Measurements from ENCODE around the gene SPON1.
"Not testable (repeated sequence)": the region's sequence is repeated elsewhere in the genome, so short reads cannot be mapped to it uniquely, and the experiment has no call there.

Gene SPON1

GRCh38 chr11:14234446-14234845, 271.9 kb downstream of the SPON1 start:
- peaks cover 18% of the 10 kb centered on the region for H3K27me3 ChIP-seq (ENCODE audit: insufficient read depth, low read length)
- no peak overlapping the region for H3K4me3 ChIP-seq (ENCODE audit: low read length)
- no peaks in the 10 kb centered on the region for H3K4me1 ChIP-seq (ENCODE audit: insufficient read depth, low read length)
- H3K9me3 ChIP-seq (ENCODE audit: low read length), result no peaks in the 10 kb centered on the region
- no peak overlapping the region for H2AFZ ChIP-seq (ENCODE audit: low read depth, low read length)
- H3K36me3 ChIP-seq (ENCODE audit: insufficient read depth, low read length), result no peaks in the 10 kb centered on the region

- H3K4me1 ChIP-seq (ENCODE audit: insufficient read depth, low read length), result no peaks in the 10 kb centered on the region
- H3K36me3 ChIP-seq (ENCODE audit: insufficient read depth, low read length), result no peaks in the 10 kb centered on the region
- H3K9me3 ChIP-seq (ENCODE audit: low read length), result no peaks in the 10 kb centered on the region
- no peak overlapping the region for H3K4me3 ChIP-seq (ENCODE audit: low read length)
- peaks cover 9% of the 10 kb centered on the region for H3K27me3 ChIP-seq (ENCODE audit: insufficient read depth, low read length)
- H2AFZ ChIP-seq (ENCODE audit: low read depth, low read length), result no peak overlapping the region
Measured at GRCh38 chr11:14235701-14236100, 273.2 kb downstream of the SPON1 start.

GRCh38 chr11:14237444-14237961, 275.0 kb downstream of the SPON1 start:
- Histone ChIP-seq H3K4me1 (ENCODE audit: insufficient read depth, low read length) (peaks cover 6% of the 10 kb centered on the region), H3K9me3 (ENCODE audit: low read length) (no peaks in the 10 kb centered on the region), H3K4me3 (ENCODE audit: low read length) (no peak overlapping the region), H3K36me3 (ENCODE audit: insufficient read depth, low read length) (no peaks in the 10 kb centered on the region), H2AFZ (ENCODE audit: low read depth, low read length) (no peak overlapping the region), H3K27me3 (ENCODE audit: insufficient read depth, low read length) (peaks cover 9% of the 10 kb centered on the region)

- no peak overlapping the region for H2AFZ ChIP-seq (ENCODE audit: low read depth, low read length)
- H3K36me3 ChIP-seq (ENCODE audit: insufficient read depth, low read length), result no peaks in the 10 kb centered on the region
- peaks cover 6% of the 10 kb centered on the region for H3K4me1 ChIP-seq (ENCODE audit: insufficient read depth, low read length)
- peaks cover 9% of the 10 kb centered on the region for H3K27me3 ChIP-seq (ENCODE audit: insufficient read depth, low read length)
- H3K9me3 ChIP-seq (ENCODE audit: low read length), result no peaks in the 10 kb centered on the region
- no peak overlapping the region for H3K4me3 ChIP-seq (ENCODE audit: low read length)
Measured at GRCh38 chr11:14240221-14240620, 277.7 kb downstream of the SPON1 start.

DNA sequence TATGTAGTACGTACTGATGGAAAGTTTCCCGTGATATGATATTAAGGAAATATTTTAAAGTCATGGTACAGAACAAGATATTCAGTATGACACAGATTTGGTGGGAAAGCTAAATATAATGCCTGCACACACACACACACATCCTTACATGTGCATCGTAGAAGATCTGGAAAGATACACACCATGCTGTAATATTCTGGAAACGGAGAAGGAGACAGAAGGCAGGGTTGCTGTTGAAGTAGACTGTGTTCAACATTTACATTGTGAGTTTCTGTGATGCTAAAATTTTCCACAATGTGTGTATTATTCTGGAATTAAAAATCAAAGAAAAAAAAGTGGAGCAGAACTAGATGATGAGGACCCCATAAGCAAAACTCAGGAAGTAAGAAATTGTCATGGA, 278.4 kb downstream of the SPON1 start:
- H2AFZ ChIP-seq (ENCODE audit: low read depth, low read length), result no peak overlapping the region
- H3K9me3 ChIP-seq (ENCODE audit: low read length), result no peaks in the 10 kb centered on the region
- no peak overlapping the region for H3K4me3 ChIP-seq (ENCODE audit: low read length)
- peaks cover 6% of the 10 kb centered on the region for H3K4me1 ChIP-seq (ENCODE audit: insufficient read depth, low read length)
- no peaks in the 10 kb centered on the region for H3K36me3 ChIP-seq (ENCODE audit: insufficient read depth, low read length)
- H3K27me3 ChIP-seq (ENCODE audit: insufficient read depth, low read length), result peaks cover 9% of the 10 kb centered on the region

GRCh38 chr11:14242187-14242586, 279.7 kb downstream of the SPON1 start:
- Histone ChIP-seq H3K4me3 (ENCODE audit: low read length) (no peak overlapping the region), H3K4me1 (ENCODE audit: insufficient read depth, low read length) (peaks cover 6% of the 10 kb centered on the region), H3K9me3 (ENCODE audit: low read length) (no peaks in the 10 kb centered on the region), H3K36me3 (ENCODE audit: insufficient read depth, low read length) (no peaks in the 10 kb centered on the region), H2AFZ (ENCODE audit: low read depth, low read length) (no peak overlapping the region), H3K27me3 (ENCODE audit: insufficient read depth, low read length) (peaks cover 7% of the 10 kb centered on the region)

GRCh38 chr11:14242733-14243132, 280.2 kb downstream of the SPON1 start:
- peaks cover 7% of the 10 kb centered on the region for H3K27me3 ChIP-seq (ENCODE audit: insufficient read depth, low read length)
- H3K36me3 ChIP-seq (ENCODE audit: insufficient read depth, low read length), result no peaks in the 10 kb centered on the region
- H3K4me3 ChIP-seq (ENCODE audit: low read length), result no peak overlapping the region
- peaks cover 7% of the 10 kb centered on the region for H3K4me1 ChIP-seq (ENCODE audit: insufficient read depth, low read length)
- H2AFZ ChIP-seq (ENCODE audit: low read depth, low read length), result no peak overlapping the region
- no peaks in the 10 kb centered on the region for H3K9me3 ChIP-seq (ENCODE audit: low read length)

- no peaks in the 10 kb centered on the region for H3K36me3 ChIP-seq (ENCODE audit: insufficient read depth, low read length)
- peaks cover 22% of the 10 kb centered on the region for H3K4me1 ChIP-seq (ENCODE audit: insufficient read depth, low read length)
- no peak overlapping the region for H3K4me3 ChIP-seq (ENCODE audit: low read length)
- no peaks in the 10 kb centered on the region for H3K27me3 ChIP-seq (ENCODE audit: insufficient read depth, low read length)
- no peaks in the 10 kb centered on the region for H3K9me3 ChIP-seq (ENCODE audit: low read length)
- H2AFZ ChIP-seq (ENCODE audit: low read depth, low read length), result no peak overlapping the region
Measured at GRCh38 chr11:14244926-14245325, 282.4 kb downstream of the SPON1 start.

DNA sequence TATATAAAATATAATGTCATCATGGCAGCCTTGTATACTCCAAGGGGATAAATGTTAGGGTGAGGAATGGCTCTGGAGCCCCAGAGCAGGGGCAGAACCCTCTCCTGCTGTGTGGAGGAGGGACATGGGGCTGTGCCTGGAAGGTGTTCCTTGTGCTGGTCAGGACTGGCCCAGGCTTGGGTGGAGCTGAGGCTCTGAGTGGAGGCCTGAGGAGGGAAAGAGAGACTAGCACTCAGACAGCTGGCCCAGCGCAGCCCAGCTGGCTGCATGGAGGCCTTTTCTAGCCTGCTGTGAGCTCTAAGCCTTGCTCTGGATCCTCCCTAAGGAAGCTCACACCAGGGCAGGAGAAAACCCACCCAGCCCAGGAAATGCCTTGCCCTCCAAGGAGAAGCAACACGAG, 282.9 kb downstream of the SPON1 start:
- Histone ChIP-seq H3K36me3 (ENCODE audit: insufficient read depth, low read length) (no peaks in the 10 kb centered on the region), H2AFZ (ENCODE audit: low read depth, low read length) (no peak overlapping the region), H3K27me3 (ENCODE audit: insufficient read depth, low read length) (no peaks in the 10 kb centered on the region), H3K4me3 (ENCODE audit: low read length) (no peak overlapping the region), H3K9me3 (ENCODE audit: low read length) (no peaks in the 10 kb centered on the region), H3K4me1 (ENCODE audit: insufficient read depth, low read length) (peaks cover 22% of the 10 kb centered on the region)

DNA sequence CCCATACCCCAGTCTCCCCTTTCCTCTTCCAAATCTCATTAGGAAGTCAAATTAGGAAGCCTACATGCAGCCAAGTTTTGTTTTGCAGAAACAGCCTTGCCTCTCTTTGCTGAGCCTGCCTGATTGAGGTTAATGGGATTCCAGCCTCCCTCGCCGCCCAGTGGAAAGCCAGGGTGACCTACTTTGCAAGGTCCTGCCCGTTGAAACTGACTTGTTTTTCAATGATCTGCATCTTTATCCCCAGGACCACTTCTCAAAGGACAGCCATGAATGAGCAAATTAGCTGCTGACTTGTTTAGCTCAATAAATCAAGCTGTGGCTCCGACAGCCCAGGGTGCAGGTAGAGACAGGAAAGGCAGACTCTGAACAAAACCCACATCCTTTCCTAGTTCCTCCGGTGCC, 286.1 kb downstream of the SPON1 start:
- no peak overlapping the region for H3K4me3 ChIP-seq (ENCODE audit: low read length)

DNA sequence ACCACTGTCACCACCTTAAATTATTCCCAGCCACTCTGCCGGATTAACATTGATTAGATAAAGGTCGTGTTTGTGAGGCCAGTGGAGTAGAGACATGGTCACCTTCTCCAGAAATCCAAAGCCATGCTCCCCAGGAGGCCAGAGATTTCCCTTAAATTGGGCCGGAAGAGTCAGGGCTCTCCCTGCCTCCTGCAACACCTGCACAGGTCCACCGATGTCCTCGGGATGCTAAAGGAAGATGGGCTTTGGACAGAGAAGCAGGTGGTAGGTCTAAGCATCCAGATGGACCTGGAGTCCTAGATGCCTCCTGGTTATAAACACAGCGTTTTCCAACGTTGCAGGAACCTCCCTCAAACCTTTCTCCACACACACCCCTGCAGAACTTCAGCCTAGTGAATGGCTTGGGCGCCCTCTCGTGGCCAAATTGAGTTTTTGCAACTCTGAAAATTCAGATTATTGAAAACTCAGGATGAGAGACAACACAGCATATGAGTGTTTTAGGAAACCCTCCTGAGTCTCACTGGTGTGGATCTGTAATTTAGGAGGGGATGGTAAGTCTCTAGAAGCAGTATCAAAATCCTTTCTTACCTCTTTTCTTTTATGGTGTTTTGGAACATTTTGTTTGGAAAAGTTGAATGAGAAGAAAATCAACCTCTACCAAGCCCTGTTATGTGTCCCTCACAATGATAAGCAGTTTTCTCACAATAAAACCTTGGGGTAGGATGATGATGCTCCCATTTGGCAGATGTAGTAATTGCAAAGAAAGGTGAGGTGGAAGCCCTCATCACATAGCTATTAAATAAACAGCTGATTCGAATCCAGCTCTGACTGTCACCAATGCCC, 286.8 kb downstream of the SPON1 start:
- Histone ChIP-seq H3K9me3 (ENCODE audit: low read length) (no peaks in the 10 kb centered on the region), H2AFZ (ENCODE audit: low read depth, low read length) (no peak overlapping the region), H3K27me3 (ENCODE audit: insufficient read depth, low read length) (peaks cover 10% of the 10 kb centered on the region), H3K4me3 (ENCODE audit: low read length) (no peak overlapping the region), H3K36me3 (ENCODE audit: insufficient read depth, low read length) (no peaks in the 10 kb centered on the region), H3K4me1 (ENCODE audit: insufficient read depth, low read length) (peaks cover 16% of the 10 kb centered on the region)

More for the DNA sequence above, 286.1 kb downstream of the SPON1 start:
- no peaks in the 10 kb centered on the region for H3K9me3 ChIP-seq (ENCODE audit: low read length)
- peaks cover 10% of the 10 kb centered on the region for H3K27me3 ChIP-seq (ENCODE audit: insufficient read depth, low read length)
- no peaks in the 10 kb centered on the region for H3K36me3 ChIP-seq (ENCODE audit: insufficient read depth, low read length)
- H2AFZ ChIP-seq (ENCODE audit: low read depth, low read length), result no peak overlapping the region
- peaks cover 16% of the 10 kb centered on the region for H3K4me1 ChIP-seq (ENCODE audit: insufficient read depth, low read length)

- peaks cover 10% of the 10 kb centered on the region for H3K27me3 ChIP-seq (ENCODE audit: insufficient read depth, low read length)
- peaks cover 16% of the 10 kb centered on the region for H3K4me1 ChIP-seq (ENCODE audit: insufficient read depth, low read length)
- H2AFZ ChIP-seq (ENCODE audit: low read depth, low read length), result no peak overlapping the region
- no peaks in the 10 kb centered on the region for H3K36me3 ChIP-seq (ENCODE audit: insufficient read depth, low read length)
- no peak overlapping the region for H3K4me3 ChIP-seq (ENCODE audit: low read length)
- no peaks in the 10 kb centered on the region for H3K9me3 ChIP-seq (ENCODE audit: low read length)
Measured at GRCh38 chr11:14251754-14252153, 289.2 kb downstream of the SPON1 start.

DNA sequence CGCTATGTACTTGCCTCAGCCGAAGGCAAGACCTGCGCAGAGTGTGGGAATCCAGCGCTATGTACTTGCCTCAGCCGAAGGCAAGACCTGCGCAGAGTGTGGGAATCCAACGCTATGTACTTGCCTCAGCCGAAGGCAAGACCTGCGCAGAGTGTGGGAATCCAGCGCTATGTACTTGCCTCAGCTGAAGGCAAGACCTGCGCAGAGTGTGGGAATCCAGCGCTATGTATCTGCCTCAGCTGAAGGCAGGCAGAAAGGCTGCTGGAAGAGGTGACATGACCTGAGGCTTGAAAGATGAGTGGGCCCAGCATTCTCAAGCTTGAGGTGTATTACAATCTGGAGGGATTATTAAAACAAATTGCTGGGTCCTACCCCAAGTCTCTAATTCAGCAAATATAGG, 290.0 kb downstream of the SPON1 start:
- H2AFZ ChIP-seq (ENCODE audit: low read depth, low read length); H3K4me3 ChIP-seq (ENCODE audit: low read length); H3K36me3 ChIP-seq (ENCODE audit: insufficient read depth, low read length); H3K27me3 ChIP-seq (ENCODE audit: insufficient read depth, low read length); H3K9me3 ChIP-seq (ENCODE audit: low read length): not testable (repeated sequence)
- peaks cover 16% of the 10 kb centered on the region for H3K4me1 ChIP-seq (ENCODE audit: insufficient read depth, low read length)

GRCh38 chr11:14253421-14253820, 290.9 kb downstream of the SPON1 start:
- no peaks in the 10 kb centered on the region for H3K9me3 ChIP-seq (ENCODE audit: low read length)
- H3K4me1 ChIP-seq (ENCODE audit: insufficient read depth, low read length), result peaks cover 8% of the 10 kb centered on the region
- no peaks in the 10 kb centered on the region for H3K36me3 ChIP-seq (ENCODE audit: insufficient read depth, low read length)
- peaks cover 10% of the 10 kb centered on the region for H3K27me3 ChIP-seq (ENCODE audit: insufficient read depth, low read length)
- H2AFZ ChIP-seq (ENCODE audit: low read depth, low read length), result no peak overlapping the region
- no peak overlapping the region for H3K4me3 ChIP-seq (ENCODE audit: low read length)

Measured in neuron (in vitro differentiated cells).